ENCODE measurements around the gene PORCN. TPM values are rescaled to one million over a fixed set of nuclear protein-coding genes. Genes with fewer than 3 reads are reported as not detected.
A peak's percentile ranks its signal among the peaks of the same experiment; 100 is the strongest.

PORCN gene
- total and polyA plus RNA-seq, 2 of the 13 experiments (the other 11 are each of a cell fraction or from before 2014, with no cell fraction given): 3.9 to 5.8 TPM

DNA sequence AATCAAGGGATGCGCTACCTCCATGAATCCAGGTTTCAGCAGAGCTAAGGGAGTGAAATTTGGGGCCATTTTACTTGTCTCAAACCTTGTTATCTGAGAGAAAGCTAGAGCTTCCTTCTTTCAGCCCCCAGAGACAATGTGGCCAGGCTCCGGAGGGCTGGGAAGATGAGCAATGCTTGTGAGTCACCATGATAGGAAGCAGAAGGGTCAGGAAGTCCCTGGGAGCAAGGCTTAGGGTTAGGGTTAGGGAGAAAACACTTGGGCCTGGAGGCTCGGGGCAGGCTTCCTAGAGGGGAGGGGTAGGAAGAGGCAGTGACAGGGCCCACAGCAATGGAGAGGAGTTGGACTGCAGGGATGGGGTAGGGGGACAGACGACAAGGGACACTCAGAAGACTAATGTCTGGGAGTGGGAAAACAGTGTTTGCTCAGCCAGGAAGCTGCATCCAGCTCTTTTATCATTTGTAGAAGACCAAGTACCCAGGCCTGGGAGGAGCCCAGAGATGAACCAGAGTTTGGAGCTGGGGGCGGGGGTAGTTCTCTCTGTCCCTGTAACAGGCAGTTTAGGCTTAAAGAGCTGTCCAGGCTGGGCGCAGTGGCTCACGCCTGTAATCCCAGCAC is 16.4 kb upstream of the PORCN start (continued):
- TF ChIP-seq, protein P1, sequence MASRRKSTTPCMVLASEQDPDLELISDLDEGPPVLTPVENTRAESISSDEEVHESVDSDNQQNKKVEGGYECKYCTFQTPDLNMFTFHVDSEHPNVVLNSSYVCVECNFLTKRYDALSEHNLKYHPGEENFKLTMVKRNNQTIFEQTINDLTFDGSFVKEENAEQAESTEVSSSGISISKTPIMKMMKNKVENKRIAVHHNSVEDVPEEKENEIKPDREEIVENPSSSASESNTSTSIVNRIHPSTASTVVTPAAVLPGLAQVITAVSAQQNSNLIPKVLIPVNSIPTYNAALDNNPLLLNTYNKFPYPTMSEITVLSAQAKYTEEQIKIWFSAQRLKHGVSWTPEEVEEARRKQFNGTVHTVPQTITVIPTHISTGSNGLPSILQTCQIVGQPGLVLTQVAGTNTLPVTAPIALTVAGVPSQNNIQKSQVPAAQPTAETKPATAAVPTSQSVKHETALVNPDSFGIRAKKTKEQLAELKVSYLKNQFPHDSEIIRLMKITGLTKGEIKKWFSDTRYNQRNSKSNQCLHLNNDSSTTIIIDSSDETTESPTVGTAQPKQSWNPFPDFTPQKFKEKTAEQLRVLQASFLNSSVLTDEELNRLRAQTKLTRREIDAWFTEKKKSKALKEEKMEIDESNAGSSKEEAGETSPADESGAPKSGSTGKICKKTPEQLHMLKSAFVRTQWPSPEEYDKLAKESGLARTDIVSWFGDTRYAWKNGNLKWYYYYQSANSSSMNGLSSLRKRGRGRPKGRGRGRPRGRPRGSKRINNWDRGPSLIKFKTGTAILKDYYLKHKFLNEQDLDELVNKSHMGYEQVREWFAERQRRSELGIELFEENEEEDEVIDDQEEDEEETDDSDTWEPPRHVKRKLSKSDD (CRISPR knock-in tag; IDR thresholded peaks at IDR 0.05; ENCODE audit: low read depth): no peak
- no peak for TF ChIP-seq ZSCAN31 (CRISPR knock-in tag; IDR thresholded peaks at IDR 0.05; ENCODE audit: low read depth)
- no peak for TF ChIP-seq NFKBIZ (CRISPR knock-in tag; IDR thresholded peaks at IDR 0.05)
- TF ChIP-seq ZIK1 (CRISPR knock-in tag; IDR thresholded peaks at IDR 0.05; ENCODE audit: borderline replicate concordance, low read depth): no peak
- TF ChIP-seq ATRX (CRISPR knock-in tag; IDR thresholded peaks at IDR 0.05; ENCODE audit: borderline replicate concordance): no peak
- TF ChIP-seq ZNF879 (CRISPR knock-in tag; IDR thresholded peaks at IDR 0.05): no peak
- no peak for TF ChIP-seq ZNF143 (CRISPR knock-in tag; IDR thresholded peaks at IDR 0.05)

DNA sequence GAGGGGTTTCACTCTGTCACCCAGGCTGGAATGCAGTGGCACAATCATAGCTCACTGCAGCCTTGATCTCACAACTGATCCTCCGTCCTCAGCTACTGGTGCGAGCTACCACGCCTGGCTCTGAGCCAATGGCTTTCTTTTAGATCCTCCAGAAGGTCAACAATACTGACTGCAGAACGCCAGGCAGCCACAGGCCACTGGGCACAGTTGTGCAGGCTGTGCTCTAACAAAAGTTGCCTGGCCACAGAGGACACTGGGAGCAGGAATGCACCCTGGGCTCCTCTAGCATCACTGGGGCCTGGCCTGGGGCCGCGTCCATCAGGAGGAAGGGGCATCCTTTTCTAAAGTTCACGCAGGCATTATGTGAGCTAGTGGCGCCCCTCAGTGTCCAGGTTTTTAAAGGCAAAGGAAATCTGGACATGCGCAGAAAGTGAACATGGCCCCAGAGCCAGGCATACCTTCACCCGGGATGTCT is 14.9 kb upstream of the PORCN start:
- no peaks in the 10 kb centered on the region for H3K36me3 ChIP-seq (replicated peaks in 1 of 2; ENCODE audit: control insufficient read depth in 1 of 2, insufficient read depth in 2 of 2, low read length in 2 of 2)
- in situ Hi-C loops (cut with HindIII; ENCODE audit: extremely low pct_ligation_motif_present, low pct_unique_long_range_greater_than_20kb): loop anchor here (5.0 kb wide), 1 partner anchor 412 kb away; no protein-coding TSS in a partner anchor
- H3K4me2 ChIP-seq (ENCODE audit: low read depth, low read length): peak overlapping the region; percentile 60
- H3K27ac ChIP-seq (ENCODE audit: extremely low read length, insufficient read depth, low read length): no peak overlapping the region
- 4% methylated on average over 4 of the region's 10 CpGs for WGBS (ENCODE audit: low lambda C conversion rate)
- intact Hi-C loops (cut with micrococcal nuclease; ENCODE audit: unreplicated experiment): loop anchor here (10.0 kb wide), 1 partner anchor 409 kb away; no protein-coding TSS in a partner anchor
- no peaks in the 10 kb centered on the region; a peak in 1 of 5 replicates for H3K27me3 ChIP-seq (ENCODE audit: control insufficient read depth in 1 of 2, insufficient read depth in 2 of 2, low read length in 2 of 2)
- BruUV-seq (replicated peaks): no TSS peak
- no peak overlapping the region for H2AFZ ChIP-seq (ENCODE audit: low read length)
- no peaks in the 10 kb centered on the region for H3K9me3 ChIP-seq (ENCODE audit: low read length)
- H3K4me1 ChIP-seq (ENCODE audit: insufficient read depth, low read length): peaks cover 26% of the 10 kb centered on the region
- POLR2A ChIA-PET: interaction anchor here (1.0 to 2.9 kb wide), 3 partner anchors 24 to 411 kb away, joined by 3 to 16 read pairs (median 4); partner anchors contain the start of gene SLC38A5
- no peak overlapping the region for H3K4me3 ChIP-seq (replicated peaks in 1 of 3; ENCODE audit: insufficient read depth in 1 of 3, low read depth in 2 of 3, low read length in 3 of 3)
- CTCF ChIA-PET (ENCODE audit: low intra/inter-chr PET ratio, low total read pairs): interaction anchor here (0.8 to 1.3 kb wide), 2 partner anchors 20 to 411 kb away, joined by 3 to 4 read pairs; no protein-coding TSS in a partner anchor
- ATAC-seq (peak; percentile 79), FAIRE-seq (peak; percentile 87), DNase-seq (ENCODE audit: low spot score) (peak; percentile 55)
- no peaks in the 10 kb centered on the region for H4K20me1 ChIP-seq (ENCODE audit: insufficient read depth, low read length)
- no peak overlapping the region for H3K9ac ChIP-seq (ENCODE audit: insufficient read depth, low read depth, low read length)
- H3K79me2 ChIP-seq (ENCODE audit: insufficient read depth, low read length): no peaks in the 10 kb centered on the region
- TF ChIP-seq ZNF225 (CRISPR knock-in tag; IDR thresholded peaks at IDR 0.05): no peak
- TF ChIP-seq ZNF30 (CRISPR knock-in tag; IDR thresholded peaks at IDR 0.05): no peak
- TF ChIP-seq, protein P2, sequence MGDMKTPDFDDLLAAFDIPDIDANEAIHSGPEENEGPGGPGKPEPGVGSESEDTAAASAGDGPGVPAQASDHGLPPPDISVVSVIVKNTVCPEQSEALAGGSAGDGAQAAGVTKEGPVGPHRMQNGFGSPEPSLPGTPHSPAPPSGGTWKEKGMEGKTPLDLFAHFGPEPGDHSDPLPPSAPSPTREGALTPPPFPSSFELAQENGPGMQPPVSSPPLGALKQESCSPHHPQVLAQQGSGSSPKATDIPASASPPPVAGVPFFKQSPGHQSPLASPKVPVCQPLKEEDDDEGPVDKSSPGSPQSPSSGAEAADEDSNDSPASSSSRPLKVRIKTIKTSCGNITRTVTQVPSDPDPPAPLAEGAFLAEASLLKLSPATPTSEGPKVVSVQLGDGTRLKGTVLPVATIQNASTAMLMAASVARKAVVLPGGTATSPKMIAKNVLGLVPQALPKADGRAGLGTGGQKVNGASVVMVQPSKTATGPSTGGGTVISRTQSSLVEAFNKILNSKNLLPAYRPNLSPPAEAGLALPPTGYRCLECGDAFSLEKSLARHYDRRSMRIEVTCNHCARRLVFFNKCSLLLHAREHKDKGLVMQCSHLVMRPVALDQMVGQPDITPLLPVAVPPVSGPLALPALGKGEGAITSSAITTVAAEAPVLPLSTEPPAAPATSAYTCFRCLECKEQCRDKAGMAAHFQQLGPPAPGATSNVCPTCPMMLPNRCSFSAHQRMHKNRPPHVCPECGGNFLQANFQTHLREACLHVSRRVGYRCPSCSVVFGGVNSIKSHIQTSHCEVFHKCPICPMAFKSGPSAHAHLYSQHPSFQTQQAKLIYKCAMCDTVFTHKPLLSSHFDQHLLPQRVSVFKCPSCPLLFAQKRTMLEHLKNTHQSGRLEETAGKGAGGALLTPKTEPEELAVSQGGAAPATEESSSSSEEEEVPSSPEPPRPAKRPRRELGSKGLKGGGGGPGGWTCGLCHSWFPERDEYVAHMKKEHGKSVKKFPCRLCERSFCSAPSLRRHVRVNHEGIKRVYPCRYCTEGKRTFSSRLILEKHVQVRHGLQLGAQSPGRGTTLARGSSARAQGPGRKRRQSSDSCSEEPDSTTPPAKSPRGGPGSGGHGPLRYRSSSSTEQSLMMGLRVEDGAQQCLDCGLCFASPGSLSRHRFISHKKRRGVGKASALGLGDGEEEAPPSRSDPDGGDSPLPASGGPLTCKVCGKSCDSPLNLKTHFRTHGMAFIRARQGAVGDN (CRISPR knock-in tag; IDR thresholded peaks at IDR 0.05): peak; percentile 31
- TF ChIP-seq STAG1 (CRISPR knock-in tag; IDR thresholded peaks at IDR 0.05): peak; percentile 78
- TF ChIP-seq SAFB2 (CRISPR knock-in tag; IDR thresholded peaks at IDR 0.05; ENCODE audit: borderline replicate concordance, low read depth): no peak
- no peak for TF ChIP-seq ZNF550 (CRISPR knock-in tag; IDR thresholded peaks at IDR 0.05; ENCODE audit: borderline replicate concordance)
- no peak for TF ChIP-seq ZNF335 (CRISPR knock-in tag; IDR thresholded peaks at IDR 0.05)
- no peak for TF ChIP-seq SALL2 (CRISPR knock-in tag; IDR thresholded peaks at IDR 0.05)
- TF ChIP-seq SNAPC2 (CRISPR knock-in tag; IDR thresholded peaks at IDR 0.05): no peak

All from HepG2 (cell line).